Gastroesophageal sphincter (tissue), 3 donors: ENCODE data around the gene TRIM4.

Experiments used
- EP300 ChIP-seq: sonication (generic); formaldehyde crosslinking; IDR thresholded peaks from one replicate; pipeline ENCODE4 v1.6.1; 2017; ENCODE audit warnings: antibody characterized with exemption, mild to moderate bottlenecking
- POLR2AphosphoS5 ChIP-seq: sonication (generic); formaldehyde crosslinking; IDR thresholded peaks from one replicate; pipeline ENCODE4 v1.6.1; 2017; ENCODE audit warnings: antibody characterized with exemption
- TF ChIP-seq, protein P1 (sequence below), 4 experiments: fragments of 200-600 bp in 2 of 4; fragments of 450-650 bp in 2 of 4; sonication (generic) in 1 of 4; IDR thresholded peaks; one replicate each; pipeline ENCODE4 v1.5.1; 2017 to 2019; ENCODE audit warnings: antibody characterized with exemption in 4 of 4, mild to moderate bottlenecking in 2 of 4, moderate library complexity in 2 of 4

DNA sequence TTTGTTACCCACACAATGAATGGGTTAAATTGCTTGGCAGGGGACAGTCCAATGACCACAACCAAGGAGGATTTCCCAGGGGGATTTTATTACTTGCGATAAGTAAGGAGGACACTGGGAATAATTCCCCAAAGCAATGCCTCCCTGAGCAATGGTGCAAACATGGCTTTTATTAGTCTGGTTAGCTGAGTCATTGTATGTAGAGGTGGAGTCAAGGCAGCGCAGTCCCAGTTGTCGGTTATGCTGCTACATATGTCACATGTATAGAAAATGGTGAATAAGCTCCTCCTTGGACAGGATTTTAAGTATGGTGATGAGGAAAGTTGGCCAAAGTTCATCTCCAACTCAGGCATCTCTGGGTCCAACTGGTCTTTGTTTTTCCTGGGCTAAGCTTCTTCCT is 3.9 kb upstream of the TRIM4 start:
- no peak for TF ChIP-seq EP300
- TF ChIP-seq, protein P1, sequence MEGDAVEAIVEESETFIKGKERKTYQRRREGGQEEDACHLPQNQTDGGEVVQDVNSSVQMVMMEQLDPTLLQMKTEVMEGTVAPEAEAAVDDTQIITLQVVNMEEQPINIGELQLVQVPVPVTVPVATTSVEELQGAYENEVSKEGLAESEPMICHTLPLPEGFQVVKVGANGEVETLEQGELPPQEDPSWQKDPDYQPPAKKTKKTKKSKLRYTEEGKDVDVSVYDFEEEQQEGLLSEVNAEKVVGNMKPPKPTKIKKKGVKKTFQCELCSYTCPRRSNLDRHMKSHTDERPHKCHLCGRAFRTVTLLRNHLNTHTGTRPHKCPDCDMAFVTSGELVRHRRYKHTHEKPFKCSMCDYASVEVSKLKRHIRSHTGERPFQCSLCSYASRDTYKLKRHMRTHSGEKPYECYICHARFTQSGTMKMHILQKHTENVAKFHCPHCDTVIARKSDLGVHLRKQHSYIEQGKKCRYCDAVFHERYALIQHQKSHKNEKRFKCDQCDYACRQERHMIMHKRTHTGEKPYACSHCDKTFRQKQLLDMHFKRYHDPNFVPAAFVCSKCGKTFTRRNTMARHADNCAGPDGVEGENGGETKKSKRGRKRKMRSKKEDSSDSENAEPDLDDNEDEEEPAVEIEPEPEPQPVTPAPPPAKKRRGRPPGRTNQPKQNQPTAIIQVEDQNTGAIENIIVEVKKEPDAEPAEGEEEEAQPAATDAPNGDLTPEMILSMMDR (IDR thresholded peaks at IDR 0.05), result no peak
- no peak for TF ChIP-seq POLR2AphosphoS5
